Activated T-cell treated with anti-CD3 and anti-CD28 coated beads for 24 hours (primary cell): ENCODE results near the gene TAF4.

ENCODE experiments used
- DNase-seq: peaks from one replicate; pipeline ENCODE4 v3.0.0-alpha.2; 2020; ENCODE audit warnings: low read depth

TAF4 gene

DNA sequence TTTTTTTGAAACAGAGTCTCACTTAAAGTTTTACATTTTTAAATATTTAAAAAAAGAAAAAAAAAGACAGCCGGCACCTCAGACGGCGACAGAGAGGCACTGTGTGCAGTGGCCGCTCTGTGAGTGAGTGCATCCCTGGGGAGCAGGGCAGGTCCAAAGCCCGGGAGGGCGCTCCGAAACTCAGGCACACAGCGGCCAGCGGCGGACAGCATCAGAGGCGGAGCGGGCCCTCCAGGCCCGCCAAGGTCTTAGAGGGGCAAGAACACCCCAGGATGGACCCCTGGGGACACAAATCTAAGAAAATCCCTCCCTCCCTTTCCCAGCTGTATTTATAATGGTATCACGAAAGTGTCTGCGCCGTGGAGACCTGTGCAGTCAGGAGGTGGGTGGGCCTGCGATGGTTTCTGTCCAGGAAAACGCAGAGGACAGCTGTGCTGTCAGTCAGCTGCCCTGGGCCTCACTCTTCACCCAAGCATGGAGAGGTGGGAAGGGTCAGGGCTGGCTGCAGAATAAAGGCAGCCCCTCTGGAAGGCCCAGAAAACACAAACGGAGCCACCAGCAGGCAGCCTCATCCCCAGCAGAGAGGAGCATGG, 43.8 kb downstream of the TAF4 start:
- DNase-seq: no peak

DNA sequence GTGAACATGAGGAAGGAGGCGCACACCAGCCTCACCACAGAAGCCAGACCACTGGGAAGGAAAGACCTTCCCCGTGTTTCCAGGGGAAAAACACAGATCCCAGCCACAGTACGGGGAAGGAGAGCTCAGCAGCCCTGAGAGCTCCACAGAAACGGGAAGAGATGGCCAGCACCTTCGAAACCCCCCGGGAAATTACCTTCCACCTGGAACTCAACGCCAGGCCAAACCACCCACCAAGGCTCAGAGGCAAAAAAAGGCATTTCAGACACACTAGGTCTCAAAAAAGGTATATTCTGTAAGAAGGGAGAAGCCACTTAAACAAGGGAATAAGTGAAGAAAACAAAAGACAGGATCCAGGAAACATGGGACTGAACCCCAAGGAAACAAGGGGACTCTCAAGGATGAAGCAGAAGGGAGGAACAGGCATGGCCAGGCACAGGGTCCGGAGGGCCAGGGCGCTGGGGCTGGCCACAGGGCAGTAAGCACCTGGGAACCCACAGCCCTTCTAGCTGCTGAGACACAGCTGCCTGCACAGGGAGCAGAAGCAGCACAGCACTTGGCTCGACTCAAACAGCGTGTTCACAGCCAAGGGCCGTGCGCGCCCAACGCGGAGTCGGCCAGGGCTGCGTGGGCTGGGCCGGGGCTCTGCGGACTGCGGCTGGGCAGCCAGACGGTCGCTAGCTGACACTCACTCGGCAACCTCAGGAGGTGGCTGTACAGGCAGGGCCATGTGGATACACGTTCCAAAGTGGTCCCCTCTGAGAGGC, 44.6 kb downstream of the TAF4 start:
- DNase-seq: no peak

DNA sequence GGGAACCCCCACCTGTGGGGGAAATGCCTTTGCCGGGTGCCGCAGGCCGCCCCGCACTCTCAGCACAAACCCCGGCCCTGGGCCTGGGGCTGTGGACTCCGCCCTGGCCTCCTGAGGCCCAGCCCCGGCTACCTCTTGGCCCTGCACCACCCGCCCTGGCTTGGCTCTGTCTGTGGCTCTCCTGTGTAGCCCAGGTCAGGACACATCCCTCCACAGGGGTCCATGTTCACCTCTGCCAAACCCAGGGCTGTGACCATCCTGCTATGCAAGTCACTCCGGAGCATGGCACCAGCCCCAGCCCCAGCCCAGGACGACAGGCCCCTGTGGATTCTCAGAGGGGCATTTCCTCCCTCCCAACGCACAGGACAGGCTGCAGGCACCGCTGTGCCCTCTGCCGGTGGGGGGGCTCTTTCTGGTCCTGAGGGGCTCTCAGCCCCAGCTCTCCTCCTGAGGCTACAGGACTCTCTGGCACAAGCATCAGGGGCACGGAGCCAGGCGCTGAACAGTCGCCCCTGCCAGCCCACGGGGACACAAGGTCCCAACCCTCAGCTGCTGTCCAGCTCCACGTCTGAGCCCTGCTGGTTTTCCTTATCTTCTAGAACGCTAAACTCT, 45.7 kb downstream of the TAF4 start:
- DNase-seq: no peak

DNA sequence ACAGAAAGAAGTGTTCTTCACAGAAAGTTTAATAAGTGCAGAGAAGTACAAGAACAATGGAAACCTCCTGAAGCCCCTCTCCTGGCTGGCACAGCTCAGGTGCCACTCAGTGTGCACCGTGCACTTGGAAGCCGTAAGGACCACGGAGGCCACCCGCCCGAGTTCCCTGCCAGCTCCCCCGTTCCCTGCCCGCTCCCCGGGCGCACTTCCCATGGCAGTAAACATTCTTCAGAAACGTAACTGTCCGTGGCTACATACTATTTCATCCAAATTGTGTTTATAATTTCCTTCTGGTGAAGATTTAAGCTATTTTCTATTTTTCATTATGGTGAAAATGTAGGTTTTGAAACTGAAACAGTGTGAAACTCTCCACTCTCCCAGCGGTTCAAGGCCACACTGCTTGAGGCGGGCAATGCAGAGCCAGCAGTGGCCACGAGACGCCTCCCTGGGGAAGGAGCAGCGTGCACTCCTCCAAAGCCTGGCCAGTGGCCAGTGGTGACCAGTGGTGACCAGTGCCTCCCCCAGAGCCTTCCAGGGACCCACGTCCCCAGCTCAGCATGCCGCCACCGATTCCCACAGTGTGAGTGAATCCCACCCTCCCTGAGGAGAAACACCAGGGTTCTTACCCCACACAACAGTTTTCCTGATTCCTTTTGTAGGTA, 46.4 kb downstream of the TAF4 start:
- DNase-seq: no peak

DNA sequence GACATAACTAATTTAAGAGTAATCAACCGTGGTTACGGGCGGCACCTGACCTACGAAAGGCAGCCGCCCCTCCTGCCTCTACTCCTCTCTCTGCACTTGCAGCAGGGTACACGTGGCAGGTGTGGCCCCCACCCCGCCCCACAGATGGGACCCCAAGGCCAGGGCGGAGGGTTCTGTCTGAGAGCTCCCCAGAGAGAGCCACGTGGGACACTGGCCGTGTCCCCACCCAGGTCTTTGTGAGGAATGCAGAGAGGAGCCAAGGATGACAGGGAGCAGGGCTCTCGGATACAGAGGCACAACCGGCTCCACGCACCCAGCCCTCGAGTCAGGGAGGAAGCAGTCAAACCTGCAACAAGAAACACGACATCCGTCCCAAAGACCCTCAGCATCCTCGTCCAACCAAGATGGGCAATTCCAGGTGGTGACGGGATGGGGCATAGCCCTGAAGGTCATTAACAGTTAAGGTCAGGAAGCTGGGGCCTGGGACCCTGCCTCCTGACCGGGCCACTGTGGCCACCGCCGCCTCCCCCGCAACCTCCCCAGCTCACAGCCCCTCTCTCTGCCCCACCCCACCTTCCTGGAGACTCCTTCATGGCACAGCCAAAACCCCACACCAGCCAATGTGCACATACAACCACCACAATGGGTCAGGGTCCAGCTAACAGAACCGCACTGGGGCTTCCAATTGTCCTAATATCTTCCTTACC, 47.1 kb downstream of the TAF4 start:
- no peak for DNase-seq

DNA sequence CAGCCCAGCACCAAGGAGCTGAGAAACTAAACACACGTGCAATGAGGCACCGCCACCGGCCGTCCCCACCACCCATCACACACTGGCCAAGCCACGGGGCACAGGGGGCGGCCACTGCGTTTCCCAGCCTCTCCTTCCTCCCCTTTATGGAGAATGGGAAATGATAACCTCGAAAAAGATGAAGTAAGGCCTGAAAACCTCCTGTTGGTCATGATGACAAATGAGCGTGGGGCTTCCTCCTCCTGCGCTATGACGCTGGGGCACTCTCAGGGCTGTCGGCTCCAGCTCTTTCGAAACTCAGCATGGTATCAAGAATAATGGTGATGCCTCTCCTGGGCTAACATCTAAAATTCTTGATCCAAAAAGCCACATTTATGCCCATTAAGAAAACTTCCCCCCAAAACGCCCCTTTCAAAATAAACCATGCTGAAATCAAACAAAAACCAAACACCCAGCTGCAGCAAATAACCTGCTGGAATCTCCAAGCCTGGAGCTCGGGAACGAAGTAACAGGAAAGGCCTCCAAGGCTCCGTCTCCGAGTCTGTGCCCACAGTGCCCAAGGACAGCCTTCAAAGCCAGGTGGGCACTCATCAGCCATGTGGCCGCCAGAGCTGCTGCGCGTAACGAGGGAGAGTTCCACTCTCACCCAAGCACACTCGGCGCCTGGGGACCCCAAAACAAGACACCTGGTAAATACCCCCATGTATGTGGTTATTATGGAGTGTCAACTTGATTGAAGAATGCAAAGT, 50.0 kb downstream of the TAF4 start:
- DNase-seq: no peak

DNA sequence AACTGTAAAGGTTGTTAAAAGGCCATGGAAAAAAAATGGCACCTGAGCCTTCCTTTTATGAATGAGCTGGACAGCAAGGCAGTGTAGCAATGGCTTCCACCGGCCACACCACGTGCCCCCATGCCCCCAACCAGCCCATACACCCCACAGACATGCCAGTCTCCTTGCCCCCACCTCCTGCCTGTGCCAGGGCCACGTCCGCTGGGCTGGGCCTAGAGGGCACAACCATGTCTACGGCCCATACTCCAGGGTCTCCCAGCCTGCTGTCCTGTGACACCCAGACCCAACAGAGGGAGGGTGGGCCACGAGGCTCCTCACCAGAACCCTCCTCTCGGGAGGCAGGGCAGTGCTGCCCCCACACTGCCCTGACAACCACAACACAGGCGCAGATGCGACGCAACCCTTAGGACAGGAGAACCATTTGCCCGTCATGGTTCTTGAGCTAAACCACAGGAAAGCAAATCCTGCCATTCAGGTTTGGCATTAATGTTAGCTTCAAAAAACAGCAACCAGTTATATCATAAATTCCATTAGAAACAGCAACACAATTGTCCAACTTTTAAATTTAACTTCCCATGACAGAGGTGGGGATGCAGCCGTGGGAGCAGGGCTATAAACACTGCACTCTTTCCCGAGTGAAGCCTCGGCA, 50.7 kb downstream of the TAF4 start:
- no peak for DNase-seq

DNA sequence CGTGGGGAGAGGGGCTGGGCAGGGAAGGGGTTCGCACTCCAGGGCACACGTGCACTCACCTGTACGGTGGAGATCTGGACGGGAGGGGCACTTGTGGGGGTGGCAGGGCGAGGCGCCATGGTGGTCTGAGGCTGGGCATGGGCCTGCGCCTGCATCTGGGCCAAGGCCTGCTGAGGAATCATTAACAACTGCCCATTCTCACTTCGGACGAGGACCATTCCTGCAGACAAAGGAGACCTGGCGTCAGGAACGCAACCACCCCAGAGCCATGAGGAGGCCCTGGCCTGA, 51.2 kb downstream of the TAF4 start:
- no peak for DNase-seq

DNA sequence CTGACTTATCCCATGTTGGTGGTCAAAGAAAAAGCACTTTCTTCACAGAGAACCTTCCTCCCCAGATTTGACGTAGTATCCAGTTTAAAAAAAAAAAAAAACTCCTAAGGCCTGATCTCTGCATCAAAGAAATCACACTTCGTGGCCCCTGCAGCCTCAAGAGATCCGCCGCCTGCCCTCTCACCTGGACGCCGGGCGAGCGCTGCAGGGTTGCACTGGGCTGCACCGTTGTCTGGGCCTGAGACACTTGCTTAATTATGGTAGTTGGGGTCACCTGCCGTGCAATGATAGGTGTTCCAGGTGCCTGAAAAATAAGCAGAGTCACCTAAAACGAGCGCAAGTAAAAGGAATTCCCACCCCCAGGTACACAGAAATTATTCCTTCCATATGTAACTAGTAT, 53.0 kb downstream of the TAF4 start:
- no peak for DNase-seq

DNA sequence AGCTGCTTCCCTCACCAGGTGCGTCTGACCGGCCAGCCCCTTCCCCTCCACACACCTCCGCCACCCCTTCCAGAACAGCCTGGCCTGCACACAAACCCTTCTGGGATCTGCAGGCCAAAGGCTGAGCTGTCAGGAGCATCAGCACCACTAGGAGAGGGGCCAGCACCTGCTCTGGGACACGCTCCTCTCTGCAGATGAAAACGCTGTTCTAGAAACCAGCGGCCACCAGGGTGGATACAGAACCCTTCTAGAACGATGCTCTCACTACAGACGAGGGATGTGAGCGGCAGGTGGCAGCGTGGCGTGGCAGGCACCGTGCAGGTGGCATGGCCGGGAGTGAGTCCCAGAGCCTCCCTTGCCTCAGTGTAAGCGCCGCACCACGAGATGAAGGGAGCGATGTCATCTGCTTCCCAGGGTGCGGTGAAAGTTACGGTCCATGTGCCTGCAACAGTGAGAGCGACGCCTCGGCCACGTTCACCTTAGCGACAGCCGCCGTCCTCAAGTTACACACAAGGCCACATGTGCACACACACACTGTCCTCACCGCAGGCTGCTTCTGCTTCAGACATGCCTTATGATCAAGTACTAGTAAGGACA, 53.6 kb downstream of the TAF4 start:
- no peak for DNase-seq

DNA sequence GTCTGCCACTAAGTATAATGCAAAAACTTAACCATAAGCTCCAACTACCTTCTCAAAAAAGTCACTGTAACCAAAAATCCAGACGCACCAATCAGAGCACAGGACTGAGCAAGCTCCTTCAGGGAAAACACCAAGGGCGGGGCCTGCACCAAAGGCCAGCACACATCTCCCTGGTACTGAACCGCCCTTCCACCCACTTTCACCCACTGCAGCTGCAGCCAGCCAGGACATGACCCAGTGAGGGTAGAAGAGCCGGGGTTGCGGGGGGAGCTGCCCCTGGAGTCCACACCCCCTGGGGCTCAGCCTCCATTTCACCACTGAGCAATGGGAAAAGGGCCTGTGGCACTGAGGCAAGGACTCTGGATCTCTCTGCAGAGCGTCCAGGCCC, 54.3 kb downstream of the TAF4 start:
- DNase-seq: no peak

DNA sequence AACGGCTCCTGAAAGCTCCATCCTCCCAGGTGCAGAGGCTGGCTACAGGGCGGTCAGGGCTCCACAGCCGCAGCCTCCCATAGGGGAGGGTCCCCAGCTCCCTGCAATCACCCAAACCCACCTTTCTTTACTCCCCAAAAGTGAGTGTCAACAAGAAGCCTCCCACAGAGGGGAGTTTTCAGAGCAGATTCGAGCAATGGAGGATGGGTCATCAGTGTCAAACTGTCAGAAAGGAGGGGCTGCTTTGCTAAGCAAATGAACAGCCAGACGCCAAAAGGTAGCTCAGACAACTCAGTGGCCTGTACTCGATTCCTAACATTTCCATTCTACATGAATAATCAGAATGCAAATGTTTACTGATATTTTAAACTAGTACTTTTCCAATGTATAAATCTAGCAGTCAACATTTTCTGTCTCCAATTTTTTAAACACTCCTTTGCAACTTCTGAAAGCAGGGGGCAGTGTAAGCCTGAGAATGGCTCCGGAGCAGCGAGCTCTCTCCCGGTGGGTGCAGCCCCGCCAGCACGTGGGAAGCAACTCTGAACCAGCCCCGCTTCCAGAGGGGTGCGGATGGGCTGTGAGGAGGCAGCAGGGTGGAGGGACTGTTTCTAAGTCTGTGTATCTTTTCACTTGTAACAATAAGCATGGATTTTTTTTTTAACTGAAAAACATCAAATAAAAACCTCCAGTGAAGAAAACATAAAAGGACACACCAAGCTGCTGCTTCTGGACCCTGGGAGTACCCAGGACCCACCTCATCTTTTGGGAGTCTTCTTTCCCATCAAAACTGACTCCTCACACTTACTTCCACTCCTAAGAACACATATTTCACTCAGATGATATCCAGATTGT, 54.9 kb downstream of the TAF4 start:
- peak; percentile 45 for DNase-seq

DNA sequence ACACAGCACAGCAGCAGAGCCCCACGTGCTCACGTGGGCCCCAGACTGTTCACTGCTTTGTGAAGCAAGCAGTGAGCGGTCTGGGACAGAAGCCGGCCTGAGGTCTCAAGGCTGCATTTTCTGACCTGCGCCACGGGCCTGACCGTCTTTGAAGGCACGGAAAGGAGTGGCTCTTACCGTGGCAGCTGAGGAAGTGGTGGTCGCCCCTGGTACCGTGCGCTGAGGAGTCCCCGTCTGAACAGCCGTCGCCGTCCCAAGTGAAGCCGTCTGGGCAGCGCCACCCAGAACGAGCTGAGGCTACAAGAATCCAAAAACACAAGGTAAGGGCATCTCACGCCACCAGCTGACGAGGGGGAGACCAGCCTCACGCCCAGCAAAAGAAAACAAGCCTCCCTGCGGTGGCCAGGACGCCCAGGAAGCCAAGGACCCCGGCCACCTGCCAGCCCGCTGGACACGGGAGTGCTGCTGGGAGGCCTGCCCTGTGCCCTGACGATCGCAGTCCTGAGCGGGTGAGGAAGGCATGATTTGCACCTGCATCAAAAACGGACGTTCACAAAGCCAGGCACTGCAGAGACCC, 55.7 kb downstream of the TAF4 start:
- DNase-seq: no peak

DNA sequence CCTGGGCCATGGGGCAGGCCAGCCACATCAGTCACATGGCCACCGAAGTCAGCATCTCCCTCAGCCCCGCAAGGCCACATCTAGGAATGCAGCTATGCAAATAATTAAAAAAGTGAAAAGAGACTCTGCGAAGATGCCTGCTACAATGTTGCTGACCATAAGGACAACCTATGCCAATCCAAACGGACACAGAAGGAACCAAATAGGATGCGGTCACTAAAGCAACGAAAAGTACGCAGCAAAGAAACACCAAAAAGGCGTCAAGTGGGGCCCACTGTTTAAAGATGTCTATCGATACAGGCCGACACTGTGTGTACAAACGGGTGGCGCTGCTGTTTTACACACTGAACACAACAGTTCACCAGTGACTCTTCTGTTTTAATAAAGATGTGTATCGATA, 56.4 kb downstream of the TAF4 start:
- DNase-seq: no peak

DNA sequence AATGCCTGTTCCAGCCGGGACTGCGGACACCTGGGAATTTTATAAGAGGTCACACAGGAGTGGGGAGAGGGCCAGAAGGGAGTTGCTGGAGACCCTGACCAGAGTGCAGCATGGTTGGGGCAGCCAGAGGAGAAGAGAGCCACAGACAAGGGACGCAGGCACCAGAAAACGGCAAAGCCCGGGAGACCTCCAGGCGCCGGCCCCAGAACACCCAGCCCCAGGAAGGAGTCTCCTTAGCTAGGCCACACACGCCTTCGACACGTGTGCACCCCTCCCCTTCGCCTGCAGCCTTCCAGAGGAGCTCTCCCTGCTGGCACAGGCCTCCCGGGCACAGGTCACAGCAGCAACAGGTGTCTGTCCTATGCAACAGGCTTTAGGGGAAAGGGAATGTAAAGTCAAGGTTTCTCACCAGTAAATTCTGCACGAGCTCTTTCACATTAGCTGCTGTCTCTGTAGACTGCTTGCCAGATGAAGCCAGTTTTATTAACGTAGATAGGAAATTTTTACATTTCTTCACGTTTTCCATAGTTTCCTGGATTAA, 57.0 kb downstream of the TAF4 start:
- no peak for DNase-seq

DNA sequence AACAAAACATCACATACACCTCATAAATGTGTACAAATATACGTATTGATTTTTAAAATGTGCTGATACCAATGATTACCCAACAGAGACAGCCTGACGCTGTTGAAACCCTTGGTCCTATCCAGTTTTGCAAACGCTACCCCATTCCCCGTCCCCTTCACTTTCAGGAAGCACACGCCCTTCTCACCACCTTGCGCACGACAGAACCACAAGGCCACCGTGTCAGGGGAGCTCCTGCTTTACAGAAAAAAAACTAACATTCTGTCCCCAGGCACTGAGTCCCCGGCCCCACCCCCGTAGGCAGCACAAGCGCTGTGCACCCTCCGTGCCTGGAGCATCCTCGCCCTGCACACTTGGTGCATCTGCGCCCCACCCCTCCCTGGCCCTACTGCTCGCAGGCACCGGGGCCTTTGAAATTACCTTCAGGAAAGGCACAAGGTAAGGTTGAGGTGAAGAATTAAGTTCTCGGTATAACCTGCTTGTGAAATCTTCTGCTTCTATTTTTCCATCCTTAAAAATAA, 58.5 kb downstream of the TAF4 start:
- no peak for DNase-seq

DNA sequence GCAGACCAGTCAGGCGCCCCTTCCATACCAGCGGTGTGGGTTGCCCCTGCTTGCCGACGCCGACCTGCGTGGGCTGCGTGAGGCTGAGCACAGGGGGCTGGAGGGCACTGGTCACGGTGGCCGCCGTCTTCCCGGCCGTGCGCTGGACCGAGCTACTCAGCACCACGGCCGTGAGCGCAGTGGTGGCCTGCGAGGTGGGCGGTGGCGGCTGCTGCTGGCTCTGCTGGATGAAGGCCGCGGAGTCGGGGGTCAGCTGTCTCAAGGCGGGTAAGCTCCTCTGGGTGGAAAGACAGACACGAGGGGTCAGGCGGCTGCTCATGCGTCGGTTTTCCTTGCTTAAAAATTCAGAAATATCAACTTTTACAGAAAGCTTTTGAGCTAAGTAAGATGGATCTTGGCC, 59.2 kb downstream of the TAF4 start:
- DNase-seq: no peak

DNA sequence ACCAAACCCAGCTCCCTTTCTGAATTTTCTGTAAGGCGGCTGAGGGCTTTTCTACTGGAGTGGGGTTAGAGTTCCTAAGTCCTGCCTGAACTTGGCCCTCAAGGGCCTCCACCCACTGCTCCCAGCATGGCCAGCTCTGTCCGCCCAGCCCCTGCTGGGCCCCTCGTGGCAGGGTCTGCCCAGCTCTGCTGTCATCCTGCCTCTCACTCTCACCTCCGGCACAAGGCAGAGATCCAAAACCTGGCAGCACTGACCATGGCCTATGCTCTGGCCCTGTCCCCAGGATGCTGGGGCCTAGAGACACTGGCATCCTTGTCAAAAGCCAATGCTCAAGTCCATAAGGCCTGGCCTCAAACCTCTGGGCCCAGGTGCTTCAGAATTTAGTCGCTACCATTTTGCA, 61.1 kb downstream of the TAF4 start:
- no peak for DNase-seq
